ENCODE measurements around the gene ZNF765. TPM values are rescaled to one million over a fixed set of nuclear protein-coding genes. Genes with fewer than 3 reads are reported as not detected.

Gene ZNF765
- total and polyA plus RNA-seq, 12 donors, result 2.4 to 5.4 (median 3.7) TPM

DNA sequence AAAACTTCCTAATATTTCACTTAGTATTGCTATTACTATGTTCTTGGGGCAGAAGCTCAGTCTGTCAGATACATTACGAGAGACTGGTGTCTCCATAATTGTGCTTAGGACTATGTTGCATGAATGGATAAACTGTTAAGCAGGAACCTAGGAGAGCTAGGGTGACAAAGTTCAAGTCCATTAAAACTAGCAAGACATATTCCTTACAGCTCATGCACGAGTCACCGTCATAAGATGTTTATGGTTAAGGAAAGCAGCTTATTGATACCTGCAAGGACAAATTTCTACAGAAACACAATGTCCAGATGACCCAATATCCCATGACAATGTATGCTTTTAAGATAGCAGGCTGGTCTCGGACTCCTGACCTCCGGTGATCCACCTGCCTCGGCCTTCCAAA is 66.9 kb downstream of the ZNF765 start:
- TF ChIP-seq, protein P1, sequence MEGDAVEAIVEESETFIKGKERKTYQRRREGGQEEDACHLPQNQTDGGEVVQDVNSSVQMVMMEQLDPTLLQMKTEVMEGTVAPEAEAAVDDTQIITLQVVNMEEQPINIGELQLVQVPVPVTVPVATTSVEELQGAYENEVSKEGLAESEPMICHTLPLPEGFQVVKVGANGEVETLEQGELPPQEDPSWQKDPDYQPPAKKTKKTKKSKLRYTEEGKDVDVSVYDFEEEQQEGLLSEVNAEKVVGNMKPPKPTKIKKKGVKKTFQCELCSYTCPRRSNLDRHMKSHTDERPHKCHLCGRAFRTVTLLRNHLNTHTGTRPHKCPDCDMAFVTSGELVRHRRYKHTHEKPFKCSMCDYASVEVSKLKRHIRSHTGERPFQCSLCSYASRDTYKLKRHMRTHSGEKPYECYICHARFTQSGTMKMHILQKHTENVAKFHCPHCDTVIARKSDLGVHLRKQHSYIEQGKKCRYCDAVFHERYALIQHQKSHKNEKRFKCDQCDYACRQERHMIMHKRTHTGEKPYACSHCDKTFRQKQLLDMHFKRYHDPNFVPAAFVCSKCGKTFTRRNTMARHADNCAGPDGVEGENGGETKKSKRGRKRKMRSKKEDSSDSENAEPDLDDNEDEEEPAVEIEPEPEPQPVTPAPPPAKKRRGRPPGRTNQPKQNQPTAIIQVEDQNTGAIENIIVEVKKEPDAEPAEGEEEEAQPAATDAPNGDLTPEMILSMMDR (IDR thresholded peaks at IDR 0.05), result no peak
- Histone ChIP-seq H3K9me3 (peaks cover 0 to 63% (median 6%) of the 10 kb centered on the region in 11 donors), H3K4me3 (no peak overlapping the region), H3K27me3 (peaks cover 0 to 12% (median 6%) of the 10 kb centered on the region in 7 donors), H3K27ac (no peak overlapping the region), H3K36me3 (peaks cover 0 to 10% (median 0%) of the 10 kb centered on the region in 9 donors), H3K4me1 (peaks cover 0 to 8% (median 4%) of the 10 kb centered on the region in 9 donors)
- 94 to 95% methylated on average over 6 of the region's 6 CpGs for WGBS, 2 donors
- ATAC-seq, result no peak
- intact Hi-C loops (cut with DNase I), result no loop called here
- DNase-seq, result no peak

DNA sequence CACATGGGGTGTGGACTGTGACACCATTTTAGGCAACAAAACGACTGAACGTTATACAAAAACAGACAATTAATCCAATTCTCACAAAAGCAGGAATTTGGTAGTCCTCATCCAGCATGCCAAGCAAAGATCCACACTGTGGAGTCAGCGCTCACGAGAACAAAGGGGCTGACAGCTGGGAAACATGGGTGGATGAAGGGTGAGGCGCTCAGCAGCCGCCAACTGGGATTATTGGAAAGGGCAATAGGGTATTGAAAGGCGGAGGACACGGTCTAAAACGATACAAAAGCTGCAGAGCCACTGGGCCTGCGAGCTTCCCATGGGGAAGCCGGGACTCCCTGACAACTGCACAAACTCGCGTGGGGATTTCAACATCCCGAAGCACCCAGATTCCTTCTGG is 67.9 kb downstream of the ZNF765 start:
- H3K4me3 ChIP-seq, result peak overlapping the region in 2 of 10 donors; percentile 18 to 28
- TF ChIP-seq, protein P1 (IDR thresholded peaks at IDR 0.05), result no peak
- H3K4me1 ChIP-seq, result peaks cover 0 to 12% (median 6%) of the 10 kb centered on the region in 9 donors
- H3K9me3 ChIP-seq, result peaks cover 0 to 53% (median 6%) of the 10 kb centered on the region in 11 donors
- peak overlapping the region in 1 of 10 donors; percentile 28 for H3K27ac ChIP-seq
- peaks cover 0 to 12% (median 6%) of the 10 kb centered on the region in 7 donors for H3K27me3 ChIP-seq
- DNase-seq (no peak), ATAC-seq (no peak)
- intact Hi-C loops (cut with DNase I), result no loop called here
- H3K36me3 ChIP-seq, result no peaks in the 10 kb centered on the region
- 41 to 47% methylated on average over 14 of the region's 14 CpGs for WGBS, 2 donors

DNA sequence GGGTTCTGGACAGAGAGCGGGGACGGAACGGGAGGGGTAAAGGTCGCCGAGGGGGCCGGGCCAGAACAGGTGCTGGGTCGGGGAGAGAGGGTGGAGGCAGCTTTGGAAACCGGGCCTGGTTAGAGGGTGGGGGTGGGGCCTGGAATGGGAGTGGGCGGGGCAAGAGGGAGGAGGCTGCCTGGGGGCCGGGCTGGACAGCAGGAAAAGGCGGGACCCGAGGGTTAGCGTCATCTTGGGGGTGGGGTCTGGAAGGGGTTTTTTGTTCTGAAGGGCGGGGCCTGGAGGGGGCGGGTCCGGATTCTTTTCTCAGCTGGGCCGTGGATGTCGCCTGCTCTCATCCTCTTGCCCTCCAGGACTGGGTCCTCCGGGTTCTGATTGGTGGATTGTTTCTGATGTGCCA is 68.3 kb downstream of the ZNF765 start:
- Histone ChIP-seq H3K4me3 (peak overlapping the region in 2 of 10 donors; percentile 18 to 28), H3K27ac (no peak overlapping the region), H3K36me3 (no peaks in the 10 kb centered on the region), H3K4me1 (peaks cover 0 to 16% (median 9%) of the 10 kb centered on the region in 9 donors), H3K9me3 (peaks cover 0 to 49% (median 3%) of the 10 kb centered on the region in 11 donors), H3K27me3 (peaks cover 0 to 12% (median 6%) of the 10 kb centered on the region in 7 donors)
- WGBS, 2 donors, result 9 to 11% methylated on average over 18 to 19 of the region's 19 CpGs
- intact Hi-C loops (cut with DNase I), result no loop called here
- peak in 7 of 8 donors; percentile 23 to 53 (median 43) for ATAC-seq
- peak; percentile 64 to 70 for DNase-seq
- TF ChIP-seq, protein P1 (IDR thresholded peaks at IDR 0.05), result no peak

DNA sequence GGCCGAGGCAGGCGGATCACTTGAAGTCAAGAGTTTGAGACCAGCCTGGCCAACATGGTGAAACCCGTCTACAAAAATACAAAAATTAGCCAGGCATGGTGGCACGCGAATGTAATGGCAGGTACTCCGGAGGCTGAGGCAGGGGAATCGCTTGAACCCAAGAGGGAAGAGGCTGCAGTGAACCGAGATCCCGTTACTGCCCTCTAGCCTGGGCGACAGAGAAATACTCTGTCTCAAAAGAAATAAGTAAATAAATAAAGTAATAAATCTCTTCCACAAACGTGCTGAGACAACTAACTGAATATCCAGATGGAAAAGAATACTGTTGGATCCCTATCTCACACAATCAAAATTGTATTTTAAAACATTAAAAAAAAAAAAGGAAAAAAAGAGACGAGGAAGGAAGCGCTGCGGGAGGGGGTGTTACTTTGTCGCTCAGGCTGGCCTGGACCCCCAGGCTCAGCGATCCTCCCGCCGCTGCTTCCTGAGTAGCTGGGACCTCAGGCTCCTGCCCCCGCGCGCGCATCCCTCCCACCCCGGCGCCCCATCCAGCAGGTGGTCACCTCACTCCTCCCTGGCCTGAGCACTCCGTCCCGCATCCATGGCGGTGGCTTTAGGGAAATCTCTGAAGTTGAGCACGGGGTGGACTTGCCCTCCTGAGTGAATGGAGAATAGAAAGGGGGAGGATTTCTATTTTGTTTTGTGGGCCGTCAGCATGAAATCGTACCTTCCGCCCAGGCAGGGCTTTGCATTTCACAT is 72.0 kb downstream of the ZNF765 start:
- intact Hi-C loops (cut with DNase I), result loop anchor here in 4 of 10 donors (5.0 kb wide), 1 partner anchor 35 kb away; the partner anchor contains the start of gene ZNF761 (in 4 of the 4)
- TF ChIP-seq, protein P1 (IDR thresholded peaks at IDR 0.05), result no peak
- Histone ChIP-seq H3K27ac (peak overlapping the region in 7 of 10 donors; percentile 61 to 85 (median 77)), H3K9me3 (peaks cover 0 to 15% (median 0%) of the 10 kb centered on the region in 11 donors), H3K36me3 (peaks cover 0 to 5% (median 0%) of the 10 kb centered on the region in 9 donors), H3K4me1 (peaks cover 2 to 22% (median 13%) of the 10 kb centered on the region in 9 donors), H3K4me3 (peak overlapping the region; percentile 52 to 98 (median 77)), H3K27me3 (peaks cover 0 to 12% (median 6%) of the 10 kb centered on the region in 7 donors)
- peak in 7 of 8 donors; percentile 8 to 57 (median 26) for ATAC-seq
- 8% methylated on average over 31 of the region's 31 CpGs for WGBS, 2 donors
- peak in 1 of 2 donors; percentile 26 for DNase-seq
